ENCODE data around the gene EMC8. TPM values are rescaled to one million over a fixed set of nuclear protein-coding genes. Genes with fewer than 3 reads are reported as not detected.

EMC8 gene
- polyA plus RNA-seq, 1 of the 3 experiments (the other 2 are of a cell fraction) = 45.9 TPM

GRCh38 chr16:85755929-85756768 is 43.2 kb downstream of the EMC8 start:
- H3K36me3 ChIP-seq (replicated peaks in 1 of 2; ENCODE audit: control insufficient read depth in 1 of 2, insufficient read depth in 2 of 2, low read length in 1 of 2) = no peaks in the 10 kb centered on the region
- POLR2A ChIA-PET = no interaction called here
- TF ChIP-seq TEAD4 (IDR thresholded peaks at IDR 0.05; ENCODE audit: borderline replicate concordance, insufficient read depth) (no peak), USF2 (IDR thresholded peaks at IDR 0.05; ENCODE audit: borderline replicate concordance, low read depth, low read length) (no peak), NFIC (IDR thresholded peaks at IDR 0.05; ENCODE audit: borderline replicate concordance) (no peak), MXI1 (IDR thresholded peaks at IDR 0.05; ENCODE audit: low read depth, low read length) (no peak), MAX (IDR thresholded peaks at IDR 0.05; ENCODE audit: low read depth) (no peak), SMC3 (IDR thresholded peaks at IDR 0.05; ENCODE audit: low read depth, low read length) (no peak), JUND (IDR thresholded peaks at IDR 0.05) (no peak), TAF1 (IDR thresholded peaks at IDR 0.05; ENCODE audit: borderline replicate concordance, low read depth, low read length) (no peak), RAD21 (IDR thresholded peaks at IDR 0.05; ENCODE audit: low read length) (no peak), CHD2 (IDR thresholded peaks at IDR 0.05; ENCODE audit: low read length, partially characterized antibody) (no peak), ELF1 (IDR thresholded peaks at IDR 0.05) (no peak), ZBTB33 (IDR thresholded peaks at IDR 0.05; ENCODE audit: borderline replicate concordance, low read depth) (no peak), REST (IDR thresholded peaks at IDR 0.05; ENCODE audit: low read depth, low read length) (no peak), NRF1 (IDR thresholded peaks at IDR 0.05; ENCODE audit: low read depth, low read length) (no peak), TCF12 (IDR thresholded peaks at IDR 0.05) (no peak), GABPA (IDR thresholded peaks at IDR 0.05; ENCODE audit: low read depth) (no peak), POLR2AphosphoS5 (IDR thresholded peaks at IDR 0.05; ENCODE audit: low read depth, low read length) (no peak), GATA2 (CRISPR knock-in tag; IDR thresholded peaks at IDR 0.05) (no peak)
- H4K20me1 ChIP-seq (ENCODE audit: insufficient read depth) = no peaks in the 10 kb centered on the region
- H2AFZ ChIP-seq (ENCODE audit: low read depth) = no peak overlapping the region
- no peak overlapping the region for H3K9ac ChIP-seq
- 85% methylated on average over 20 of the region's 25 CpGs for WGBS (ENCODE audit: low lambda C conversion rate)
- no peak overlapping the region for H3K4me3 ChIP-seq (ENCODE audit: low read depth in 2 of 2, low read length in 1 of 2)
- no peak overlapping the region for H3K4me2 ChIP-seq
- H3K27me3 ChIP-seq (ENCODE audit: insufficient read depth) = peaks cover 6% of the 10 kb centered on the region; the same call in 1 of the 2 replicates
- CTCF ChIA-PET = interaction anchor here (1.0 kb wide), 1 partner anchor 63 kb away, joined by 3 read pairs; no protein-coding TSS in a partner anchor
- H3K27ac ChIP-seq (ENCODE audit: low read depth in 2 of 2, low read length in 1 of 2) = no peak overlapping the region
- no peak for DNase-seq
- H3K4me1 ChIP-seq (ENCODE audit: control insufficient read depth in 1 of 2, insufficient read depth in 2 of 2, low read depth in 1 of 2, low read length in 1 of 2) = peaks cover 6 to 10% of the 10 kb centered on the region in 2 experiments; a peak in 2 of 4 replicates
- peaks cover 14% of the 10 kb centered on the region for H3F3A ChIP-seq (replicated peaks; ENCODE audit: insufficient read depth)
- H3K79me2 ChIP-seq (ENCODE audit: insufficient read depth) = no peaks in the 10 kb centered on the region
- no peaks in the 10 kb centered on the region for H3K9me3 ChIP-seq
- H3K9me2 ChIP-seq = no peaks in the 10 kb centered on the region
